Activated T-cell treated with anti-CD3 and anti-CD28 coated beads, Interleukin-2, amount 50 U/mL, for 24 hours (primary cell): ENCODE measurements around the gene HSPA12B.

Experiments used
- DNase-seq: peaks from one replicate; pipeline ENCODE4 v3.0.0-alpha.2; 2020
- H3K27ac Mint-ChIP-seq: 2 replicates; pipeline ENCODE4 v1.8.0; 2020; ENCODE audit warnings: mild to moderate bottlenecking, mixed read lengths
- H3K27me3 Mint-ChIP-seq: 2 replicates; pipeline ENCODE4 v1.8.0; 2020; ENCODE audit warnings: mixed read lengths
- H3K36me3 Mint-ChIP-seq: 2 replicates; pipeline ENCODE4 v1.8.0; 2020; ENCODE audit warnings: low read depth, mixed read lengths
- H3K4me1 Mint-ChIP-seq: 2 replicates; pipeline ENCODE4 v1.8.0; 2020; ENCODE audit warnings: low read depth, mixed read lengths
- H3K4me3 Mint-ChIP-seq: 2 replicates; pipeline ENCODE4 v1.8.0; 2020; ENCODE audit warnings: mild to moderate bottlenecking, moderate library complexity, mixed read lengths
- H3K9me3 Mint-ChIP-seq: 2 replicates; pipeline ENCODE4 v1.8.0; 2020; ENCODE audit warnings: mixed read lengths

HSPA12B gene

GRCh38 chr20:3798373-3798768, 65.9 kb downstream of the HSPA12B start:
- no peaks in the 10 kb centered on the region for H3K9me3 Mint-ChIP-seq
- peak overlapping the region; percentile 97 for H3K27ac Mint-ChIP-seq
- peaks cover 72% of the 10 kb centered on the region for H3K4me1 Mint-ChIP-seq
- peak overlapping the region; percentile 85 for H3K4me3 Mint-ChIP-seq
- peaks cover 70% of the 10 kb centered on the region for H3K36me3 Mint-ChIP-seq
- no peak for DNase-seq
- no peaks in the 10 kb centered on the region for H3K27me3 Mint-ChIP-seq

GRCh38 chr20:3798908-3799248, 66.4 kb downstream of the HSPA12B start:
- H3K27me3 Mint-ChIP-seq, result no peaks in the 10 kb centered on the region
- peak overlapping the region; percentile 97 for H3K27ac Mint-ChIP-seq
- no peaks in the 10 kb centered on the region for H3K9me3 Mint-ChIP-seq
- H3K4me1 Mint-ChIP-seq, result peaks cover 76% of the 10 kb centered on the region
- peaks cover 75% of the 10 kb centered on the region for H3K36me3 Mint-ChIP-seq
- peak overlapping the region; percentile 85 for H3K4me3 Mint-ChIP-seq
- DNase-seq, result no peak

- H3K27me3 Mint-ChIP-seq, result no peaks in the 10 kb centered on the region
- no peak overlapping the region for H3K4me3 Mint-ChIP-seq
- H3K27ac Mint-ChIP-seq, result peak overlapping the region; percentile 97
- no peaks in the 10 kb centered on the region for H3K9me3 Mint-ChIP-seq
- no peak for DNase-seq
- H3K4me1 Mint-ChIP-seq, result peaks cover 81% of the 10 kb centered on the region
- peaks cover 89% of the 10 kb centered on the region for H3K36me3 Mint-ChIP-seq
Measured at GRCh38 chr20:3800256-3800877, 67.9 kb downstream of the HSPA12B start.

- H3K4me3 Mint-ChIP-seq, result no peak overlapping the region
- DNase-seq, result no peak
- peak overlapping the region; percentile 97 for H3K27ac Mint-ChIP-seq
- H3K36me3 Mint-ChIP-seq, result peaks cover 91% of the 10 kb centered on the region
- no peaks in the 10 kb centered on the region for H3K27me3 Mint-ChIP-seq
- no peaks in the 10 kb centered on the region for H3K9me3 Mint-ChIP-seq
- H3K4me1 Mint-ChIP-seq, result peaks cover 81% of the 10 kb centered on the region
Measured at GRCh38 chr20:3800878-3801260, 68.4 kb downstream of the HSPA12B start.

- Mint-ChIP-seq H3K27ac (peak overlapping the region; percentile 97), H3K4me1 (peaks cover 82% of the 10 kb centered on the region), H3K36me3 (peaks cover 95% of the 10 kb centered on the region), H3K27me3 (no peaks in the 10 kb centered on the region), H3K9me3 (no peaks in the 10 kb centered on the region), H3K4me3 (no peak overlapping the region)
- no peak for DNase-seq
Measured at GRCh38 chr20:3801299-3801698, 68.8 kb downstream of the HSPA12B start.

- peaks cover 82% of the 10 kb centered on the region for H3K4me1 Mint-ChIP-seq
- H3K4me3 Mint-ChIP-seq, result no peak overlapping the region
- peak overlapping the region; percentile 40 for H3K27ac Mint-ChIP-seq
- no peaks in the 10 kb centered on the region for H3K9me3 Mint-ChIP-seq
- peaks cover 96% of the 10 kb centered on the region for H3K36me3 Mint-ChIP-seq
- DNase-seq, result no peak
- no peaks in the 10 kb centered on the region for H3K27me3 Mint-ChIP-seq
Measured at GRCh38 chr20:3801846-3802245, 69.4 kb downstream of the HSPA12B start.
